ENCODE measurements around the gene VEPH1.

- TF ChIP-seq, protein P1, sequence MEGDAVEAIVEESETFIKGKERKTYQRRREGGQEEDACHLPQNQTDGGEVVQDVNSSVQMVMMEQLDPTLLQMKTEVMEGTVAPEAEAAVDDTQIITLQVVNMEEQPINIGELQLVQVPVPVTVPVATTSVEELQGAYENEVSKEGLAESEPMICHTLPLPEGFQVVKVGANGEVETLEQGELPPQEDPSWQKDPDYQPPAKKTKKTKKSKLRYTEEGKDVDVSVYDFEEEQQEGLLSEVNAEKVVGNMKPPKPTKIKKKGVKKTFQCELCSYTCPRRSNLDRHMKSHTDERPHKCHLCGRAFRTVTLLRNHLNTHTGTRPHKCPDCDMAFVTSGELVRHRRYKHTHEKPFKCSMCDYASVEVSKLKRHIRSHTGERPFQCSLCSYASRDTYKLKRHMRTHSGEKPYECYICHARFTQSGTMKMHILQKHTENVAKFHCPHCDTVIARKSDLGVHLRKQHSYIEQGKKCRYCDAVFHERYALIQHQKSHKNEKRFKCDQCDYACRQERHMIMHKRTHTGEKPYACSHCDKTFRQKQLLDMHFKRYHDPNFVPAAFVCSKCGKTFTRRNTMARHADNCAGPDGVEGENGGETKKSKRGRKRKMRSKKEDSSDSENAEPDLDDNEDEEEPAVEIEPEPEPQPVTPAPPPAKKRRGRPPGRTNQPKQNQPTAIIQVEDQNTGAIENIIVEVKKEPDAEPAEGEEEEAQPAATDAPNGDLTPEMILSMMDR (IDR thresholded peaks at IDR 0.05), result no peak
- no peak for TF ChIP-seq POLR2A (IDR thresholded peaks at IDR 0.05)
These were observed 243.4 kb downstream of the VEPH1 start for GRCh38 chr3:157259825-157260224.

All from Peyer's patch (tissue), 4 donors.